HepG2 (cell line): ENCODE data around the gene CENPB. TPM values are rescaled to one million over a fixed set of nuclear protein-coding genes. Genes with fewer than 3 reads are reported as not detected.

ENCODE experiments used
- CEBPB ChIP-seq: IDR thresholded peaks from 2 replicates; pipeline ENCODE4 v1.6.1; 2011; ENCODE audit warnings: low read depth, low read length, improper control_type of control experiment, borderline replicate concordance
- CHD2 ChIP-seq: IDR thresholded peaks from 2 replicates; pipeline ENCODE4 v1.6.1; 2011; ENCODE audit warnings: low read depth, low read length, improper control_type of control experiment
- CREB1 ChIP-seq, 2 experiments: fragments of 450-650 bp in 1 of 2; IDR thresholded peaks; 2 replicates each; pipeline ENCODE4 v1.6.1; 2016 to 2017; ENCODE audit warnings: control low read depth in 1 of 2, mild to moderate bottlenecking in 1 of 2, missing compliant biosample characterization in 1 of 2, missing genetic modification characterization in 1 of 2
- GABPA ChIP-seq, 2 experiments: IDR thresholded peaks; 2 replicates each; pipeline ENCODE4 v1.6.1; 2011 to 2016; ENCODE audit warnings: low read depth in 2 of 2, low read length in 1 of 2, missing biosample characterization in 1 of 2, missing genetic modification characterization in 1 of 2
- NFATC3 ChIP-seq: sonication (generic); formaldehyde crosslinking; IDR thresholded peaks from 2 replicates; pipeline ENCODE4 v1.5.1; 2020; ENCODE audit warnings: mild to moderate bottlenecking, missing genetic modification reagents
- NFYB ChIP-seq: sonication (generic); formaldehyde crosslinking; IDR thresholded peaks from 2 replicates; pipeline ENCODE4 v1.4.0; 2020; ENCODE audit warnings: missing genetic modification reagents
- PRPF4 ChIP-seq: fragments of 200-400 bp; formaldehyde crosslinking; IDR thresholded peaks from 2 replicates; pipeline ENCODE4 v1.6.1; 2016; ENCODE audit warnings: low read length, low read depth; ENCODE audit not compliant: poor library complexity, severe bottlenecking
- ZKSCAN1 ChIP-seq: fragments of 150-350 bp; IDR thresholded peaks from 2 replicates; pipeline ENCODE4 v1.6.1; 2014; ENCODE audit warnings: low read length
- ZNF382 ChIP-seq: sonication (generic); formaldehyde crosslinking; IDR thresholded peaks from 2 replicates; pipeline ENCODE4 v1.5.0; 2020; ENCODE audit warnings: missing genetic modification reagents, mild to moderate bottlenecking, borderline replicate concordance
- ZNF484 ChIP-seq: sonication (generic); formaldehyde crosslinking; IDR thresholded peaks from 2 replicates; pipeline ENCODE4 v1.5.1; 2020; ENCODE audit warnings: mild to moderate bottlenecking, low read depth, missing genetic modification reagents, borderline replicate concordance
- ZNF790 ChIP-seq: sonication (generic); formaldehyde crosslinking; IDR thresholded peaks from 2 replicates; pipeline ENCODE4 v1.8.0; 2022; ENCODE audit warnings: missing genetic modification reagents, mild to moderate bottlenecking, borderline replicate concordance
- ZSCAN12 ChIP-seq: sonication (generic); formaldehyde crosslinking; IDR thresholded peaks from 2 replicates; pipeline ENCODE4 v1.9.0; 2021; ENCODE audit warnings: mild to moderate bottlenecking, missing genetic modification reagents
- polyA plus RNA-seq, 8 experiments: library from polyadenylated mRNA; depleted of rRNA in 3 of 8; stranded (reverse) in 7 of 8; unstranded in 1 of 8; fragments of >200 nt; fragmentation: Illumina TruSeq in 4 of 8; extraction: Trizol in 4 of 8; gene quantifications; 2 replicates each; pipeline versions ENCODE4 v1.2.1 to v1.2.3, GENCODE V29; 2011 to 2016; ENCODE audit warnings: low read depth in 4 of 8, missing spikeins in 1 of 8, mixed read lengths in 1 of 8; ENCODE audit not compliant: insufficient read depth in 1 of 8
- total RNA-seq, 5 experiments: library from RNA; depleted of rRNA; stranded (reverse); fragments of >200 nt; fragmentation: Illumina TruSeq; extraction: Trizol; gene quantifications; 2 replicates each; pipeline ENCODE4 v1.2.3, GENCODE V29; 2016; ENCODE audit warnings: low read depth in 1 of 5
- TF ChIP-seq, protein P1 (sequence below): sonication (generic); formaldehyde crosslinking; IDR thresholded peaks from 2 replicates; pipeline ENCODE4 v1.4.0; 2020; ENCODE audit warnings: mild to moderate bottlenecking, missing genetic modification reagents
- TF ChIP-seq, protein P2 (sequence below): sonication (generic); formaldehyde crosslinking; IDR thresholded peaks from 2 replicates; pipeline ENCODE4 v1.8.1; 2023; ENCODE audit warnings: mild to moderate bottlenecking, missing genetic modification reagents
- TF ChIP-seq, protein P3 (sequence below): fragments of 450-650 bp; IDR thresholded peaks from 2 replicates; pipeline ENCODE4 v1.6.1; 2017; ENCODE audit warnings: mild to moderate bottlenecking

CENPB gene
- total and polyA plus RNA-seq, 2 of the 13 experiments (the other 11 are each of a cell fraction or from before 2014, with no cell fraction given): 10.4 to 54.5 TPM

DNA sequence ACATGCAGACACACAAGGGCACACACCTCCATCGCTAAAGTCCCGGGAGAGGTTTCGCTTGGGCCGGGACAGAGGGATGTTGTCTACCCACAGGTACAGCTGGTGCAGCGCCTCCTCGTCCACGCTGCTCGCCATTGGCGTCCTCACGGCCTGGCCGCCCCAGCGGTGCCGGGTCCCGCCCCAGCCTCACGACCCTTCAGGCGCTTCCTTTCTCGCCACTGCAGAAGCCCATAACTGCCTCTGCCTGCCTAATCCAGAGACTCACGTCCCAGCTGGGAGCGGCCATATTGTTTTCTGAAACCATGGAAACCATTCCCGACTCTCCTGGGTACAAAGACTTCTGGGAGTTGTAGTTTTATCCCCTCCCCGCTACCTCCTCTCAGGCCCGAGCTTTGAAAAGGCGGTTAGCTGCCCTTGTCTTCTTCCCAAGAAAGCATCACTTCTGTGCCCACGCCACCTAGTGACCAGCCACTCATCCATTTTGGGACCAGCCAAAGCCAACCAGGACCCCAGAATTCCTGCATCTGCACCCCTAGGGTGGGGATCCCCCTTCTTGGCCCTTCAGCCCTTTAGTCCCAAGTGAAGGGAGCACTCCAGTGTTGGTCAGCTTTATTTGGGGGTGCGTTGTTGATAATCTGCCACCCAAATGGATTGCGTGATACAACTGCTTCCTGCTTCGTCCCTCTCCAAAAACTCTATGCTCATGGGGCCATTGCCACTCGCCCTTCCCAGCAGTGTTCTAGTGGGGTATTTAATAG lies 5.2 kb downstream of the CENPB start, which contains the start of gene SPEF1 (continued):
- TF ChIP-seq ZNF484 (CRISPR knock-in tag): no peak
- no peak for TF ChIP-seq ZNF382 (CRISPR knock-in tag)
- no peak for TF ChIP-seq GABPA (IDR thresholded peaks at IDR 0.05; ENCODE audit: low read depth, low read length)
- TF ChIP-seq GABPA (CRISPR knock-in tag; IDR thresholded peaks at IDR 0.05; ENCODE audit: low read depth): peak; percentile 77
- peak; percentile 62 for TF ChIP-seq CHD2
- no peak for TF ChIP-seq CREB1 (IDR thresholded peaks at IDR 0.05)
- no peak for TF ChIP-seq CREB1 (CRISPR knock-in tag; IDR thresholded peaks at IDR 0.05)
- TF ChIP-seq, protein P1, sequence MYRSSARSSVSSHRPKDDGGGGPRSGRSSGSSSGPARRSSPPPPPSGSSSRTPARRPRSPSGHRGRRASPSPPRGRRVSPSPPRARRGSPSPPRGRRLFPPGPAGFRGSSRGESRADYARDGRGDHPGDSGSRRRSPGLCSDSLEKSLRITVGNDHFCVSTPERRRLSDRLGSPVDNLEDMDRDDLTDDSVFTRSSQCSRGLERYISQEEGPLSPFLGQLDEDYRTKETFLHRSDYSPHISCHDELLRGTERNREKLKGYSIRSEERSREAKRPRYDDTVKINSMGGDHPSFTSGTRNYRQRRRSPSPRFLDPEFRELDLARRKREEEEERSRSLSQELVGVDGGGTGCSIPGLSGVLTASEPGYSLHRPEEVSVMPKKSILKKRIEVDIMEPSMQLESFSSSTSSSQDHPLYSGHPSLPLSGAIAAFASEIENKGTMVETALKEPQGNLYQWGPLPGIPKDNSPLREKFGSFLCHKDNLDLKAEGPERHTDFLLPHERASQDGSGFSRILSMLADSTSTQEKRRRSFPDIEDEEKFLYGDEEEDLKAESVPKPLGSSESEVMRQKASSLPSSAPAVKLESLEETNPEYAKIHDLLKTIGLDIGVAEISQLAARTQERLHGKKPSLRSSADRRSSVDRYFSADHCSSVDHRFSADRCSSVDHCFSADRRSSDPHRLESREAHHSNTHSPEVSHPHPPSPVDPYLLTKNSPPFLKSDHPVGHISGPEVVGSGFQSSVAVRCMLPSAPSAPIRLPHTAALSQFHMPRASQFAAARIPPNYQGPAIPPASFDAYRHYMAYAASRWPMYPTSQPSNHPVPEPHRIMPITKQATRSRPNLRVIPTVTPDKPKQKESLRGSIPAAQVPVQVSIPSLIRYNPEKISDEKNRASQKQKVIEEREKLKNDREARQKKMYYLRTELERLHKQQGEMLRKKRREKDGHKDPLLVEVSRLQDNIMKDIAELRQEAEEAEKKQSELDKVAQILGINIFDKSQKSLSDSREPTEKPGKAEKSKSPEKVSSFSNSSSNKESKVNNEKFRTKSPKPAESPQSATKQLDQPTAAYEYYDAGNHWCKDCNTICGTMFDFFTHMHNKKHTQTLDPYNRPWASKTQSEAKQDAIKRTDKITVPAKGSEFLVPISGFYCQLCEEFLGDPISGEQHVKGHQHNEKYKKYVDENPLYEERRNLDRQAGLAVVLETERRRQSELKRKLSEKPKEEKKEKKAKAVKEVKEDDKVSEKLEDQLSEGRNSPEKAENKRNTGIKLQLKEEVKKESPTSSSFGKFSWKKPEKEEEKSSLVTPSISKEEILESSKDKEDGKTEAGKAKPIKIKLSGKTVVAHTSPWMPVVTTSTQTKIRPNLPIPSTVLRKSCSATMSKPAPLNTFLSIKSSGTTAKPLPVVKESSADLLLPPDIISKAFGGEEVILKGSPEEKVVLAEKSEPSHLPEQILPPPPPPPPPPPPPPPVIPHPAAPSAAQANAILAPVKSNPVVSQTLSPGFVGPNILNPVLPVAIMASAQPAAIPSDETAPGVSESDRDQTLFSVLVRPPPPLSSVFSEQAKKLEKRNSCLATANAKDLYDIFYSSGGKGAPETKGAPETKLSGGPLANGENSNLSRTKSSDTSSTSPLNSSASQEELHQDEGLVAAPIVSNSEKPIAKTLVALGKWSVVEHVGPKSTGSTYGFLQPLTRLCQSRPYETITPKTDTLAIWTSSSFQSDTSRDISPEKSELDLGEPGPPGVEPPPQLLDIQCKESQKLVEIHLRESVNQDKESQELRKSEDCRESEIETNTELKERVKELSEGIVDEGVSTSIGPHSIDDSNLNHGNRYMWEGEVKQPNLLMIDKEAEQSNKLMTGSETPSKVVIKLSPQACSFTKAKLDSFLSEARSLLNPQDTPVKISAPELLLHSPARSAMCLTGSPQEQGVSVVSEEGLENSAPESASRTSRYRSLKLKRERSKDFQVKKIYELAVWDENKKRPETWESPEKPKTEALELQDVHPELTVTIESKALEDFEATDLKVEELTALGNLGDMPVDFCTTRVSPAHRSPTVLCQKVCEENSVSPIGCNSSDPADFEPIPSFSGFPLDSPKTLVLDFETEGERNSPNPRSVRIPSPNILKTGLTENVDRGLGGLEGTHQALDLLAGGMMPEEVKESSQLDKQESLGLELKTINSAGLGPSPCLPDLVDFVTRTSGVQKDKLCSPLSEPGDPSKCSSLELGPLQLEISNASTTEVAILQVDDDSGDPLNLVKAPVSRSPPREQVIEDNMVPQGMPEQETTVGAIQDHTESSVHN: peak; percentile 71; the same call in 1 of the 2 replicates
- no peak for TF ChIP-seq ZSCAN12 (CRISPR knock-in tag)
- TF ChIP-seq NFYB: no peak
- TF ChIP-seq PRPF4: no peak
- TF ChIP-seq, protein P2, sequence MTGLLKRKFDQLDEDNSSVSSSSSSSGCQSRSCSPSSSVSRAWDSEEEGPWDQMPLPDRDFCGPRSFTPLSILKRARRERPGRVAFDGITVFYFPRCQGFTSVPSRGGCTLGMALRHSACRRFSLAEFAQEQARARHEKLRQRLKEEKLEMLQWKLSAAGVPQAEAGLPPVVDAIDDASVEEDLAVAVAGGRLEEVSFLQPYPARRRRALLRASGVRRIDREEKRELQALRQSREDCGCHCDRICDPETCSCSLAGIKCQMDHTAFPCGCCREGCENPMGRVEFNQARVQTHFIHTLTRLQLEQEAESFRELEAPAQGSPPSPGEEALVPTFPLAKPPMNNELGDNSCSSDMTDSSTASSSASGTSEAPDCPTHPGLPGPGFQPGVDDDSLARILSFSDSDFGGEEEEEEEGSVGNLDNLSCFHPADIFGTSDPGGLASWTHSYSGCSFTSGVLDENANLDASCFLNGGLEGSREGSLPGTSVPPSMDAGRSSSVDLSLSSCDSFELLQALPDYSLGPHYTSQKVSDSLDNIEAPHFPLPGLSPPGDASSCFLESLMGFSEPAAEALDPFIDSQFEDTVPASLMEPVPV (CRISPR knock-in tag): peak; percentile 68; the same call in 1 of the 2 replicates
- TF ChIP-seq CEBPB: no peak
- no peak for TF ChIP-seq ZKSCAN1
- TF ChIP-seq, protein P3, sequence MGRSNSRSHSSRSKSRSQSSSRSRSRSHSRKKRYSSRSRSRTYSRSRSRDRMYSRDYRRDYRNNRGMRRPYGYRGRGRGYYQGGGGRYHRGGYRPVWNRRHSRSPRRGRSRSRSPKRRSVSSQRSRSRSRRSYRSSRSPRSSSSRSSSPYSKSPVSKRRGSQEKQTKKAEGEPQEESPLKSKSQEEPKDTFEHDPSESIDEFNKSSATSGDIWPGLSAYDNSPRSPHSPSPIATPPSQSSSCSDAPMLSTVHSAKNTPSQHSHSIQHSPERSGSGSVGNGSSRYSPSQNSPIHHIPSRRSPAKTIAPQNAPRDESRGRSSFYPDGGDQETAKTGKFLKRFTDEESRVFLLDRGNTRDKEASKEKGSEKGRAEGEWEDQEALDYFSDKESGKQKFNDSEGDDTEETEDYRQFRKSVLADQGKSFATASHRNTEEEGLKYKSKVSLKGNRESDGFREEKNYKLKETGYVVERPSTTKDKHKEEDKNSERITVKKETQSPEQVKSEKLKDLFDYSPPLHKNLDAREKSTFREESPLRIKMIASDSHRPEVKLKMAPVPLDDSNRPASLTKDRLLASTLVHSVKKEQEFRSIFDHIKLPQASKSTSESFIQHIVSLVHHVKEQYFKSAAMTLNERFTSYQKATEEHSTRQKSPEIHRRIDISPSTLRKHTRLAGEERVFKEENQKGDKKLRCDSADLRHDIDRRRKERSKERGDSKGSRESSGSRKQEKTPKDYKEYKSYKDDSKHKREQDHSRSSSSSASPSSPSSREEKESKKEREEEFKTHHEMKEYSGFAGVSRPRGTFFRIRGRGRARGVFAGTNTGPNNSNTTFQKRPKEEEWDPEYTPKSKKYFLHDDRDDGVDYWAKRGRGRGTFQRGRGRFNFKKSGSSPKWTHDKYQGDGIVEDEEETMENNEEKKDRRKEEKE: no peak
- TF ChIP-seq NFATC3: no peak
- TF ChIP-seq ZNF790 (CRISPR knock-in tag): no peak
